ENCODE results near the gene PPP1R3G. TPM values are rescaled to one million over a fixed set of nuclear protein-coding genes. Genes with fewer than 3 reads are reported as not detected.

Gene PPP1R3G
- total and polyA plus RNA-seq, 2 of the 13 experiments (the other 11 are each of a cell fraction or from before 2014, with no cell fraction given) = 1.2 to 1.3 TPM

DNA sequence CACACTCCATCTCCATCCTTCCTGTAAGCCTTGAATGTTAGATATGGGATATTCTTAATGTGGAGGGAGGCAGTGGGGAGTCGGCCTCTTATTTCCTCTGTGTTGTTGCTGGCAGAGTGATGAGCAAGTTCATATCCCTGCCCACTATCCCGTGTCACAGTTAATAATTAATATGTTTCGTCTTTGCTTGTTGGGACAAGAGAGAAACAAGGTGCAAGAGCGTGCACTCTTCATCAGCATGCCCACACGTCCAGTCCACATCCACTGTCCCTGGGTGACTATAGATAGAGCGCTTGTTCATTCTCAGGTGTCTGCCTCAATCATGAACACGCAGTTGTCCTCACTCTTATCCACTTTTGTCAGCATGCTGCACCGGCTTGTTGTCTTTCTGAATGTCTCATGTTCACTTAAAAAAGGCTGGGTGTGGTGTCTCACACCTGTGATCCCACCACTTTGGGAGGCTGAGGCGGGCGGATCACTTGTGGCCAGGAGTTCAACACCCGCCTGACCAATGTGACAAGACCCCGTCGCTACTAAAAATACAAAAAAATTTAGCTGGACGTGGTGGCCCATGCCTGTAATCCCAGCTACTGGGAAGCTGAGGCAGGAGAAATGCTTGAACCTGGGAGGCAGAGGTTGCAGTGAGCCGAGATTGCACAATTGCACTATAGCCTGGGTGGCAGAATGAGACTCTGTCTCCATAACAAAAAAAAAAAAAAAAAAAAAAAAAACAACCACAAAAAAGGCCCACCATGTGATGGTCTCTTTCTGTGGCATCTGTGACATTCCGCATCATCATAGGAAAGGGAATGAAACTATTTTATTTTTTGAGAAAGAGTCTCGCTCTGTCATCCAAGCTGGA lies 34.2 kb downstream of the PPP1R3G start (continued):
- TF ChIP-seq, protein P1, sequence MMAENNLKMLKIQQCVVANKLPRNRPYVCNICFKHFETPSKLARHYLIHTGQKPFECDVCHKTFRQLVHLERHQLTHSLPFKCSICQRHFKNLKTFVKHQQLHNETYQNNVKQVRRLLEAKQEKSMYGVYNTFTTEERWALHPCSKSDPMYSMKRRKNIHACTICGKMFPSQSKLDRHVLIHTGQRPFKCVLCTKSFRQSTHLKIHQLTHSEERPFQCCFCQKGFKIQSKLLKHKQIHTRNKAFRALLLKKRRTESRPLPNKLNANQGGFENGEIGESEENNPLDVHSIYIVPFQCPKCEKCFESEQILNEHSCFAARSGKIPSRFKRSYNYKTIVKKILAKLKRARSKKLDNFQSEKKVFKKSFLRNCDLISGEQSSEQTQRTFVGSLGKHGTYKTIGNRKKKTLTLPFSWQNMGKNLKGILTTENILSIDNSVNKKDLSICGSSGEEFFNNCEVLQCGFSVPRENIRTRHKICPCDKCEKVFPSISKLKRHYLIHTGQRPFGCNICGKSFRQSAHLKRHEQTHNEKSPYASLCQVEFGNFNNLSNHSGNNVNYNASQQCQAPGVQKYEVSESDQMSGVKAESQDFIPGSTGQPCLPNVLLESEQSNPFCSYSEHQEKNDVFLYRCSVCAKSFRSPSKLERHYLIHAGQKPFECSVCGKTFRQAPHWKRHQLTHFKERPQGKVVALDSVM (CRISPR knock-in tag; IDR thresholded peaks at IDR 0.05) = no peak
- TF ChIP-seq U2AF1 (optimal IDR thresholded peaks at IDR 0.05; ENCODE audit: low read depth, low read length) (no peak), FOXK1 (CRISPR knock-in tag; IDR thresholded peaks at IDR 0.05; ENCODE audit: borderline replicate concordance, low read depth) (peak; percentile 31; the same call in 1 of the 2 replicates), TP53 (CRISPR knock-in tag; conservative IDR thresholded peaks at IDR 0.05) (no peak), ZNF326 (CRISPR knock-in tag; IDR thresholded peaks at IDR 0.05; ENCODE audit: borderline replicate concordance) (no peak), ZNF547 (CRISPR knock-in tag; IDR thresholded peaks at IDR 0.05) (0 out of 2 replicates have a peak, but pooled peaks have one; percentile 31), DPF2 (CRISPR knock-in tag; IDR thresholded peaks at IDR 0.05; ENCODE audit: borderline replicate concordance, low read depth) (peak; percentile 56; the same call in 1 of the 2 replicates), HNRNPH1 (optimal IDR thresholded peaks at IDR 0.05; ENCODE audit: low read depth, low read length) (no peak), ZNF501 (CRISPR knock-in tag; IDR thresholded peaks at IDR 0.05) (no peak), SOX5 (CRISPR knock-in tag; IDR thresholded peaks at IDR 0.05; ENCODE audit: borderline replicate concordance) (peak; percentile 71), SP1 (IDR thresholded peaks at IDR 0.05) (no peak), SP1 (CRISPR knock-in tag; IDR thresholded peaks at IDR 0.05) (no peak), PCBP1 (IDR thresholded peaks at IDR 0.05; ENCODE audit: borderline replicate concordance, low read depth, low read length) (no peak), ATAD3A (CRISPR knock-in tag; IDR thresholded peaks at IDR 0.05) (no peak), ADNP (CRISPR knock-in tag; IDR thresholded peaks at IDR 0.05) (no peak), EHMT2 (IDR thresholded peaks at IDR 0.05; ENCODE audit: borderline replicate concordance, low read depth, low read length) (no peak), ZFP36 (IDR thresholded peaks at IDR 0.05; ENCODE audit: borderline replicate concordance, low read depth, low read length, partially characterized antibody) (no peak), ZNF7 (CRISPR knock-in tag; IDR thresholded peaks at IDR 0.05) (no peak), CEBPB (IDR thresholded peaks at IDR 0.05; ENCODE audit: borderline replicate concordance, low read depth, low read length) (peak; percentile 66; the same call in 1 of the 2 replicates), ZNF652 (CRISPR knock-in tag; IDR thresholded peaks at IDR 0.05; ENCODE audit: borderline replicate concordance, low read depth) (no peak)
- TF ChIP-seq, protein P2, sequence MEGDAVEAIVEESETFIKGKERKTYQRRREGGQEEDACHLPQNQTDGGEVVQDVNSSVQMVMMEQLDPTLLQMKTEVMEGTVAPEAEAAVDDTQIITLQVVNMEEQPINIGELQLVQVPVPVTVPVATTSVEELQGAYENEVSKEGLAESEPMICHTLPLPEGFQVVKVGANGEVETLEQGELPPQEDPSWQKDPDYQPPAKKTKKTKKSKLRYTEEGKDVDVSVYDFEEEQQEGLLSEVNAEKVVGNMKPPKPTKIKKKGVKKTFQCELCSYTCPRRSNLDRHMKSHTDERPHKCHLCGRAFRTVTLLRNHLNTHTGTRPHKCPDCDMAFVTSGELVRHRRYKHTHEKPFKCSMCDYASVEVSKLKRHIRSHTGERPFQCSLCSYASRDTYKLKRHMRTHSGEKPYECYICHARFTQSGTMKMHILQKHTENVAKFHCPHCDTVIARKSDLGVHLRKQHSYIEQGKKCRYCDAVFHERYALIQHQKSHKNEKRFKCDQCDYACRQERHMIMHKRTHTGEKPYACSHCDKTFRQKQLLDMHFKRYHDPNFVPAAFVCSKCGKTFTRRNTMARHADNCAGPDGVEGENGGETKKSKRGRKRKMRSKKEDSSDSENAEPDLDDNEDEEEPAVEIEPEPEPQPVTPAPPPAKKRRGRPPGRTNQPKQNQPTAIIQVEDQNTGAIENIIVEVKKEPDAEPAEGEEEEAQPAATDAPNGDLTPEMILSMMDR (CRISPR knock-in tag; IDR thresholded peaks at IDR 0.05) = no peak
- TF ChIP-seq, protein P3, sequence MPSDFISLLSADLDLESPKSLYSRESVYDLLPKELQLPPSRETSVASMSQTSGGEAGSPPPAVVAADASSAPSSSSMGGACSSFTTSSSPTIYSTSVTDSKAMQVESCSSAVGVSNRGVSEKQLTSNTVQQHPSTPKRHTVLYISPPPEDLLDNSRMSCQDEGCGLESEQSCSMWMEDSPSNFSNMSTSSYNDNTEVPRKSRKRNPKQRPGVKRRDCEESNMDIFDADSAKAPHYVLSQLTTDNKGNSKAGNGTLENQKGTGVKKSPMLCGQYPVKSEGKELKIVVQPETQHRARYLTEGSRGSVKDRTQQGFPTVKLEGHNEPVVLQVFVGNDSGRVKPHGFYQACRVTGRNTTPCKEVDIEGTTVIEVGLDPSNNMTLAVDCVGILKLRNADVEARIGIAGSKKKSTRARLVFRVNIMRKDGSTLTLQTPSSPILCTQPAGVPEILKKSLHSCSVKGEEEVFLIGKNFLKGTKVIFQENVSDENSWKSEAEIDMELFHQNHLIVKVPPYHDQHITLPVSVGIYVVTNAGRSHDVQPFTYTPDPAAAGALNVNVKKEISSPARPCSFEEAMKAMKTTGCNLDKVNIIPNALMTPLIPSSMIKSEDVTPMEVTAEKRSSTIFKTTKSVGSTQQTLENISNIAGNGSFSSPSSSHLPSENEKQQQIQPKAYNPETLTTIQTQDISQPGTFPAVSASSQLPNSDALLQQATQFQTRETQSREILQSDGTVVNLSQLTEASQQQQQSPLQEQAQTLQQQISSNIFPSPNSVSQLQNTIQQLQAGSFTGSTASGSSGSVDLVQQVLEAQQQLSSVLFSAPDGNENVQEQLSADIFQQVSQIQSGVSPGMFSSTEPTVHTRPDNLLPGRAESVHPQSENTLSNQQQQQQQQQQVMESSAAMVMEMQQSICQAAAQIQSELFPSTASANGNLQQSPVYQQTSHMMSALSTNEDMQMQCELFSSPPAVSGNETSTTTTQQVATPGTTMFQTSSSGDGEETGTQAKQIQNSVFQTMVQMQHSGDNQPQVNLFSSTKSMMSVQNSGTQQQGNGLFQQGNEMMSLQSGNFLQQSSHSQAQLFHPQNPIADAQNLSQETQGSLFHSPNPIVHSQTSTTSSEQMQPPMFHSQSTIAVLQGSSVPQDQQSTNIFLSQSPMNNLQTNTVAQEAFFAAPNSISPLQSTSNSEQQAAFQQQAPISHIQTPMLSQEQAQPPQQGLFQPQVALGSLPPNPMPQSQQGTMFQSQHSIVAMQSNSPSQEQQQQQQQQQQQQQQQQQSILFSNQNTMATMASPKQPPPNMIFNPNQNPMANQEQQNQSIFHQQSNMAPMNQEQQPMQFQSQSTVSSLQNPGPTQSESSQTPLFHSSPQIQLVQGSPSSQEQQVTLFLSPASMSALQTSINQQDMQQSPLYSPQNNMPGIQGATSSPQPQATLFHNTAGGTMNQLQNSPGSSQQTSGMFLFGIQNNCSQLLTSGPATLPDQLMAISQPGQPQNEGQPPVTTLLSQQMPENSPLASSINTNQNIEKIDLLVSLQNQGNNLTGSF (CRISPR knock-in tag; IDR thresholded peaks at IDR 0.05) = no peak
